ENCODE data around the gene RTKN2.

- TF ChIP-seq, protein P1, sequence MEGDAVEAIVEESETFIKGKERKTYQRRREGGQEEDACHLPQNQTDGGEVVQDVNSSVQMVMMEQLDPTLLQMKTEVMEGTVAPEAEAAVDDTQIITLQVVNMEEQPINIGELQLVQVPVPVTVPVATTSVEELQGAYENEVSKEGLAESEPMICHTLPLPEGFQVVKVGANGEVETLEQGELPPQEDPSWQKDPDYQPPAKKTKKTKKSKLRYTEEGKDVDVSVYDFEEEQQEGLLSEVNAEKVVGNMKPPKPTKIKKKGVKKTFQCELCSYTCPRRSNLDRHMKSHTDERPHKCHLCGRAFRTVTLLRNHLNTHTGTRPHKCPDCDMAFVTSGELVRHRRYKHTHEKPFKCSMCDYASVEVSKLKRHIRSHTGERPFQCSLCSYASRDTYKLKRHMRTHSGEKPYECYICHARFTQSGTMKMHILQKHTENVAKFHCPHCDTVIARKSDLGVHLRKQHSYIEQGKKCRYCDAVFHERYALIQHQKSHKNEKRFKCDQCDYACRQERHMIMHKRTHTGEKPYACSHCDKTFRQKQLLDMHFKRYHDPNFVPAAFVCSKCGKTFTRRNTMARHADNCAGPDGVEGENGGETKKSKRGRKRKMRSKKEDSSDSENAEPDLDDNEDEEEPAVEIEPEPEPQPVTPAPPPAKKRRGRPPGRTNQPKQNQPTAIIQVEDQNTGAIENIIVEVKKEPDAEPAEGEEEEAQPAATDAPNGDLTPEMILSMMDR (IDR thresholded peaks at IDR 0.05; ENCODE audit: low read length) = no peak
- TF ChIP-seq EZH2 (optimal IDR thresholded peaks at IDR 0.05; ENCODE audit: low read depth, low read length) = no peak
- no peak for TF ChIP-seq EZH2phosphoT487 (IDR thresholded peaks at IDR 0.05; ENCODE audit: low read length)
Observed at GRCh38 chr10:62170732-62171131, 97.9 kb downstream of the RTKN2 start.

All from MM.1S (cell line).